Measurements from ENCODE around the gene UGT1A7. TPM values are rescaled to one million over a fixed set of nuclear protein-coding genes. Genes with fewer than 3 reads are reported as not detected.

Gene UGT1A7
- polyA plus RNA-seq, 4 donors, result 0.09 TPM; not detected in 3

DNA sequence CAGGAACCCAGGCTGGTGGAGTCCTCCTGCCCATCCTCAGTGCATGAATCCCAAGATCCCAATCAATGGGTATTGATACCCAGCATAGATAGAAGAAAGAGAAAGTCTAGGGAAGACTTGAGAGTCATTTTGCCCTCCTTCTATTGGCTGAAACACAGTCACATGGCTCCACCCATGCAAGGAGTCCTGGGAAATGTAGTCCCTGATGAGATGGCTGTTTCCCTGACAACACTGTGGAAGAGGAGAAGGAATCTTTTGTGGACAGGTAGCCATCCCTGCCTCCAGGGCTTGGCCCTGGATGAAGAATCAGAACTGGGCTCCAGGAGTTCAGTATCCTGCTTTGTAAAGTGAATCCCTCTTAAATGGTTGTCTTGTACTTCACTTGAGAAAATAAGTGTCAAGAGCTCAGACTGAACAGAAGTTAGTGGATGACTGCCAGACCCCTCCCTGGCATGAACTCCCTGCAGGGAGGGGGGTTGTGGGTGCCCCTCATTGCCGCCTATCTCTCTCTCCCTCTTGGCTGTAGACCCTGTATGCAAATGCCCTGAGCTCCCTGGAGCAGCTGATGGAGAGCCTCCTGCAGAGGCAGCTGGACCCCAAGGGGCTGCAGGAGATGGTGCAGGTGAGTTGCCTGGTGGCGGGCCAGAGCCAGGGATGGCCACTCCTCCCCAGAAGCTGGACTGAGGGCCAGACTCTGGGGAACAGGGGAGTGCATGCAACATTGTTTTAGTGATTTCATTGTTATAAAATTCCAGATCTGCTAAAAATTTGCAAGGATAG lies 132.5 kb downstream of the UGT1A7 start:
- no peak for DNase-seq (ENCODE audit: low read depth in 4 of 4, low spot score in 3 of 4)

DNA sequence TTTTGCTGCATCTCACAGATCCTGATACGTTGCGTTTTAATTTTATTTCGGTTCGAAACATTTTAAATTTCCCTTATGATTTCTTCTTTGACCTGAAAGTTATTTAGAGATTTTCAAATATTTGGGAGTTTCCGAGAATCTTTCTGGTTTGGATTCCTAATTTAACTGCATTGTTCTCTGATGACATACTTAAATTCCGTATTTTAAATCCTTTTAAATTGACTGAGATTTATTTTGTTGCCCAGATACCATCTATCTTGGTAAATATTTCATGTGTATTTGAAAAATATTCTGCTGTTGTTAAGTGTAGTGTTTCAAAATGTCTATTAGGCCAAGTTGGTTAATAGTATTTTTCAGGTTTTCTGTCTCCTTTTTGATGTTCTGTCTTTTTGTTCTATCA lies 134.2 kb downstream of the UGT1A7 start:
- no peak for DNase-seq (ENCODE audit: low read depth in 4 of 4, low spot score in 3 of 4)

GRCh38 chr2:233816334-233816733 lies 134.6 kb downstream of the UGT1A7 start:
- DNase-seq (ENCODE audit: low read depth in 4 of 4, low spot score in 3 of 4), result no peak

- DNase-seq (ENCODE audit: low read depth in 4 of 4, low spot score in 3 of 4), result no peak
Measured at GRCh38 chr2:233816771-233817170, 135.1 kb downstream of the UGT1A7 start.

DNA sequence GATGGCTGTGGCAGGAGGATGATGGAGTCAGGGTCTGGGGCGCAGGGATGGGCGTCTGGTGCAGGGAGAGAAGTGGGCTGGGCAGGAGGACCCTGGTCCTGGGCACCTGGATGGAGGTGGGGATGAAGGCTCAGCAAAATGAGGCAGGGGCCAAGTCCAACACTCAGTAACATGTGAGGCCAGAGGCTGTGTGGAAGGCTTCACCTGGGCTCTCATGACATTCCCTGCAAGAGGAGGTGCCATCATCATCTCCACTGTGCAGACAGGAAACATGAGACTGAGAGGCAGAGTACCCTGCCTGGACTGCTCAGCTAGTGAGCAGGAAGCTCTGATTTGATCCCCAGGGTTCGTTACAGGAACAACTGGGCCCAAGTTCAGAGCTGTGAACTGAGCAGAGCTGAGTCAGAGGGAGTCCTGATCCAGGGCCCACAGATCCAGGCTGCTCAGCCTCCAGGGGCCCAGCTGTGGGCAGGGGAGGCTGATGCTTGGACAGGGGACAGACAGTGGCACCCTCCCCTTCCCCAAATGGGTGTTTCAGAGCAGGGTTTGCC lies 135.7 kb downstream of the UGT1A7 start:
- DNase-seq (ENCODE audit: low read depth in 4 of 4, low spot score in 3 of 4), result no peak

GRCh38 chr2:233817995-233818638 lies 136.4 kb downstream of the UGT1A7 start:
- no peak for DNase-seq (ENCODE audit: low read depth in 4 of 4, low spot score in 3 of 4)

DNA sequence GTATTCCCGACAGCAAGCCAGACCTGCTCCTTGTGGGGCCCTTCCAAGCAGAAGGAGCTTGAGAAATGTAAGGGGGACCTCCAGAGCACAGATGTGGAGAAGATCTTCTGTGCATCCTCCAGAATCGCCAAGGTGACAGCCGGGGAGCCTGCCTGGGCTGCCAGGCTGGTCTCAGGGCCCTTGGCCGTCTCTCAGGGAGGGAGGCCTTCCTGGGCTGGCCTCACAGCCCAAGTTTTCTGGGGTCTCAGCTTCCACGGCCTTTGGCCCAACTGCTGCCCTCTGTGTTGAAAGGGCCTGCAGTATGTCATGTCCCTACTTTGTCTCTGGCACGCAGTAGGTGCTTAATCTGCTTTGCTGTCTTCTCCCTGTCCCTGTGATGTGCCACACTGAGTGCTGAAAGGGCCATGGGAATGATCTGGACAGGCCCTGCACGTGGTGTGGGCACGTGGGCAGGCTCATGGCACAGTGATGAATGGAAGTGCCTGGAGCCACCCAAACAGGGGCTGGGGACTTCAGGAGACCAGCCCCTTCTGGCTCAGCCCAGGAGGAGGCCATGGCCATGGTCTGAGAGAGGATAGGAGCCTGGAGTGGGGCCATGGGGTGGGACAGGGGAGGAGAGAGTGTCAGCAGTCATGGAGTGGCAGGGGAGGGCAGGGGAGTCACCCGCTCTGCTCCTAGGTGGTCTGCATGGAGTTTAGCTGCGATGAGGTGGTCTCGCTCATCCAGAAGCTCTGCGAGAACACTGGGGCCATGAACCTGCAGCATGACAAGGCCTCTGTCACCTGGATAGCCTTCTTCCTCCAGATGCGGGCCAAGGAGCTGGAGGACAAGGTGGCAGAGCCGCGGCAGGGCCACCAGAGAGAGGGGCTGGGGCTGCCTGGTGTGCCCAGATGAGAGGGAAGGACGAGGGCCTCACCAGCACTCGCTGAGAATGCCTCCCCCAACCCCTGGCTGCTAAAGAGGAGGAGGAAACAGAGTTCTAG lies 137.2 kb downstream of the UGT1A7 start:
- DNase-seq (ENCODE audit: low read depth in 4 of 4, low spot score in 3 of 4), result no peak

DNA sequence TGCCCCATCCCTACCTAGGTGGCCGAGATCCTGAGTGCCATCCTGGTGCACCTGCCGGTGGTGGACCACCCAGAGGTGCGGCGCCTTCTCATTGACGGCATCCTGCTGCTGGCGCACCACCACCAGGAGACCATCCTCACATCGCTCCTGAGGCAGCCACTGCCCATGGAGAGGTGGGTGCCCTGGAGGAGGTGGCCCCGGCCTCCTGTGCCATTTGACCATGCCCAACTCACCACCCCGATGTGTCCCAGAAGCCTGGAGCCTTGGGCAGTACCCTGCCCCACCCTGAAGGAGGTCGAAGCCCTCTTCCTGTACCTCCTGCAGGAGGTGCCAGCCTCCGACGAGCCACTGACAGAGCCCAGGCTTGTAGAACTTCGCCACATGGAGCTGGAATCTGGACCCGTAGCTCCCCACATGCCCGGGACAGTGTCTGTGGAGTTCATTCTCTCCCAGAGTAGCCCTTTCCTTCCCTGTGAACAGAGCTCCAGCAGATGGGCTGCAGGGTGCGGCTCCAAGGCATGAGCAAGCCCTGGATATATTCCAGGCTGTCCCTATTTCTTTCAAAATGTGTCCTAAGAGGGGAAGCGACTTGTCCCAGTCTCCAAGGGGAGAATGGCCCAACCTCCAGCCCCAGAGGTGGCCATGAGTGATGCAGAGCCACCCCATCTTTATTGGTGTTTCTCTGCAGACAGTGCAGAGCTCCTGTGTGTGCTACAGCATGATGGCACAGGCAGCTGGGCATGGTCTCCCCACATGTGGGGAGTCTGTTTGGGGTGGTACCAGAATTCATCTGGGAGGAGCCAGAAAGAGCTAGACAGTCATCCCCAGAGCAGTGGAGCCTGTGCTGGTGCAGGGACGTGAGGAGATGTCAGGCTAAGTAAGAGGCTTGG lies 138.4 kb downstream of the UGT1A7 start:
- DNase-seq (ENCODE audit: low read depth in 4 of 4, low spot score in 3 of 4), result no peak

- DNase-seq (ENCODE audit: low read depth in 4 of 4, low spot score in 3 of 4), result no peak
Measured at GRCh38 chr2:233820774-233821105, 139.0 kb downstream of the UGT1A7 start.

DNA sequence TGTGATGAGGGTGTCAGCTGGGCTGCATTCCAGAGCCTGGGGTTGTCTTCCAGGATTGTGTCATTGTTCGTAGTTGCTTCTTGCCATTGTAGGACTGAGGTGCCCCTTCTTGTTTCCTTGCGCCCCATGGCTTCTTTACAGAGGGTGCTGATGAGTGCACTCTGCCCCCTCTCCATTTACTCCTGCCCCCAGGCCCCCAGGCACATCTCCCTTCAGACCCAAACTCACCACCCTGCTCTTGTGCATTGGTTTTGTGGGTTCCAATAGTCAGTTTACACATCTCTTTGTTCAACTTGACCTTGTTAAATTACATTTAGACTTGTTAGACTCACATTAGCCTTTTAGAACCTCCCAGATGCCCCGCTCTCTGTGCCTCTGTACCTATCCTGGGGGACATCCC lies 139.5 kb downstream of the UGT1A7 start:
- no peak for DNase-seq (ENCODE audit: low read depth in 4 of 4, low spot score in 3 of 4)

DNA sequence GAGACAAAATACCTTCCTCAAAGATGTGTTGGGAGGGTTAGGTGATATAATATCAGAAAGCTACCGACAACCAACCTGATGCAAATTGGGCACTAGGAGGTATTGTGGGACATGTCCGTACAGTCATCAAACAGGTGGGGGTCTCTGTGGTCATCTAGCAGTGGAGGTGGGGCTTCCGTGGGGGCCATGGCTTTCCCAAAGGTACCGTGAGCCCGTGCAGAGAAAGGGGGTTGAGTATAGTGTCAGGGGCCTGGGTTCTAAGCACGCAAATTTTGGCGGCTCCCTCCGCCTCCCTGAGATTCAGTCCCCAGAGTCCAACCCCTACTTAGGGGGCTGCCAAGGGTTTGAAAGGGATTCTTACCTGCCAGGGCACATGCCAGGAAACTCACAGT lies 140.0 kb downstream of the UGT1A7 start:
- DNase-seq (ENCODE audit: low read depth in 4 of 4, low spot score in 3 of 4), result no peak

GRCh38 chr2:233822101-233822771 lies 140.5 kb downstream of the UGT1A7 start:
- no peak for DNase-seq (ENCODE audit: low read depth in 4 of 4, low spot score in 3 of 4)

Other genes starting within 250 kb of the UGT1A7 start
- 10 to 100 TPM; 29.3 to 51.8 (median 47.8) TPM for gene USP40, start 115.1 kb upstream of the UGT1A7 start, polyA plus RNA-seq (ENCODE audit: insufficient read length in 4 of 4)
- gene UGT1A8, start 64.3 kb upstream of the UGT1A7 start, polyA plus RNA-seq (ENCODE audit: insufficient read length in 4 of 4), result not detected
- gene UGT1A10, start 45.5 kb upstream of the UGT1A7 start, polyA plus RNA-seq (ENCODE audit: insufficient read length in 4 of 4), result not detected
- 1 to 10 TPM in 3 of 4 donors, under 1 TPM in 1; 0.18 to 6.1 (median 4.0) TPM for gene UGT1A9, start 10.0 kb upstream of the UGT1A7 start, polyA plus RNA-seq (ENCODE audit: insufficient read length in 4 of 4)
- gene UGT1A6, start 11.0 kb downstream of the UGT1A7 start, polyA plus RNA-seq (ENCODE audit: insufficient read length in 4 of 4), result 1 to 10 TPM in 3 of 4 donors, under 1 TPM in 1; 0.08 to 5.4 (median 2.9) TPM
- gene UGT1A5, start 31.0 kb downstream of the UGT1A7 start, polyA plus RNA-seq (ENCODE audit: insufficient read length in 4 of 4), result not detected
- gene UGT1A4, start 36.8 kb downstream of the UGT1A7 start, polyA plus RNA-seq (ENCODE audit: insufficient read length in 4 of 4), result not detected
- gene UGT1A3, start 47.1 kb downstream of the UGT1A7 start, polyA plus RNA-seq (ENCODE audit: insufficient read length in 4 of 4), result not detected
- gene UGT1A1, start 78.4 kb downstream of the UGT1A7 start, polyA plus RNA-seq (ENCODE audit: insufficient read length in 4 of 4), result under 1 TPM; 0.07 to 0.39 (median 0.23) TPM
- under 1 TPM in 3 of 4 donors, not detected in 1; 0.13 to 0.40 (median 0.14) TPM for gene MROH2A, start 96.4 kb downstream of the UGT1A7 start, polyA plus RNA-seq (ENCODE audit: insufficient read length in 4 of 4)
- gene HJURP, start 172.6 kb downstream of the UGT1A7 start, polyA plus RNA-seq (ENCODE audit: insufficient read length in 4 of 4), result 10 to 100 TPM; 18.7 to 24.3 (median 22.6) TPM
- gene TRPM8, start 235.5 kb downstream of the UGT1A7 start, polyA plus RNA-seq (ENCODE audit: insufficient read length in 4 of 4), result under 1 TPM in 2 of 4 donors, not detected in 2; 0.26 to 0.29 TPM